ENCODE data around the gene DNAH7.

Gene DNAH7

GRCh38 chr2:195808189-195808588 lies 260.4 kb downstream of the DNAH7 start:
- no peak for DNase-seq (ENCODE audit: low read depth)

- DNase-seq (ENCODE audit: low read depth), result no peak
Observed at GRCh38 chr2:195805283-195805976, 263.2 kb downstream of the DNAH7 start.

- DNase-seq (ENCODE audit: low read depth), result no peak
Observed at GRCh38 chr2:195795879-195796278, 272.8 kb downstream of the DNAH7 start.

- DNase-seq (ENCODE audit: low read depth), result no peak
Observed at GRCh38 chr2:195793881-195794280, 274.8 kb downstream of the DNAH7 start.

GRCh38 chr2:195782156-195782555 lies 286.5 kb downstream of the DNAH7 start:
- DNase-seq (ENCODE audit: low read depth), result no peak

GRCh38 chr2:195779491-195779890 lies 289.1 kb downstream of the DNAH7 start:
- DNase-seq (ENCODE audit: low read depth), result no peak

- no peak for DNase-seq (ENCODE audit: low read depth)
Observed at GRCh38 chr2:195769975-195770374, 298.7 kb downstream of the DNAH7 start.

GRCh38 chr2:195768431-195768830 lies 300.2 kb downstream of the DNAH7 start:
- DNase-seq (ENCODE audit: low read depth), result no peak

- no peak for DNase-seq (ENCODE audit: low read depth)
Observed at GRCh38 chr2:195766691-195767090, 301.9 kb downstream of the DNAH7 start.

GRCh38 chr2:195763866-195764265 lies 304.8 kb downstream of the DNAH7 start:
- no peak for DNase-seq (ENCODE audit: low read depth)

GRCh38 chr2:195759877-195760276 lies 308.8 kb downstream of the DNAH7 start:
- no peak for DNase-seq (ENCODE audit: low read depth)

GRCh38 chr2:195758846-195759245 lies 309.8 kb downstream of the DNAH7 start:
- DNase-seq (ENCODE audit: low read depth), result no peak

- no peak for DNase-seq (ENCODE audit: low read depth)
Observed at GRCh38 chr2:195756218-195756942, 312.3 kb downstream of the DNAH7 start.

GRCh38 chr2:195741191-195741590 lies 327.4 kb downstream of the DNAH7 start:
- DNase-seq (ENCODE audit: low read depth), result no peak

- no peak for DNase-seq (ENCODE audit: low read depth)
Observed at GRCh38 chr2:195737511-195738325, 330.9 kb downstream of the DNAH7 start.

GRCh38 chr2:195735347-195735746 lies 333.3 kb downstream of the DNAH7 start:
- DNase-seq (ENCODE audit: low read depth), result no peak

- no peak for DNase-seq (ENCODE audit: low read depth)
Observed at GRCh38 chr2:195734931-195735330, 333.7 kb downstream of the DNAH7 start.

GRCh38 chr2:195734395-195734794 lies 334.2 kb downstream of the DNAH7 start:
- DNase-seq (ENCODE audit: low read depth), result no peak

- no peak for DNase-seq (ENCODE audit: low read depth)
Observed at GRCh38 chr2:195733831-195734230, 334.8 kb downstream of the DNAH7 start.

GRCh38 chr2:195732574-195732973 lies 336.1 kb downstream of the DNAH7 start:
- no peak for DNase-seq (ENCODE audit: low read depth)

- DNase-seq (ENCODE audit: low read depth), result no peak
Observed at GRCh38 chr2:195730912-195731311, 337.7 kb downstream of the DNAH7 start.

GRCh38 chr2:195727106-195727505 lies 341.5 kb downstream of the DNAH7 start:
- no peak for DNase-seq (ENCODE audit: low read depth)

GRCh38 chr2:195722075-195722474 lies 346.6 kb downstream of the DNAH7 start:
- DNase-seq (ENCODE audit: low read depth), result no peak

Data from stimulated activated CD8-positive, alpha-beta memory T cell treated with anti-CD3 and anti-CD28 coated beads, Interleukin-12 subunit alpha, Interleukin-12 subunit beta, amount 100 ng/mL, for 1 hour (primary cell).